Measurements from ENCODE around the gene PSTPIP1.

The PSTPIP1 gene

GRCh38 chr15:77084436-77084835 lies 89.5 kb downstream of the PSTPIP1 start:
- H3K27me3 ChIP-seq (ENCODE audit: low read depth, low read length) = no peaks in the 10 kb centered on the region
- H2AFZ ChIP-seq (ENCODE audit: low read depth, low read length) = peak overlapping the region; percentile 71; the same call in 1 of the 2 replicates
- H3K9me3 ChIP-seq (ENCODE audit: insufficient read depth, low read length) = no peaks in the 10 kb centered on the region
- peaks cover 6% of the 10 kb centered on the region for H3K36me3 ChIP-seq (replicated peaks; ENCODE audit: low read depth, low read length)
- TF ChIP-seq EZH2phosphoT487 (IDR thresholded peaks at IDR 0.05; ENCODE audit: low read depth) (no peak), CTCF (IDR thresholded peaks at IDR 0.05; ENCODE audit: low read depth, low read length) (no peak)
- H3K9ac ChIP-seq (ENCODE audit: low read length) = peak overlapping the region; percentile 41; the same call in 1 of the 2 replicates
- peak overlapping the region; percentile 66 for H3K4me2 ChIP-seq (ENCODE audit: low read length)
- no peaks in the 10 kb centered on the region for H4K20me1 ChIP-seq (ENCODE audit: insufficient read depth, low read length)
- H3K4me3 ChIP-seq (ENCODE audit: low read length) = peak overlapping the region; percentile 55
- no peaks in the 10 kb centered on the region for H3K79me2 ChIP-seq (ENCODE audit: low read length)
- peak overlapping the region; percentile 57 for H3K27ac ChIP-seq (ENCODE audit: low read length)
- H3K4me1 ChIP-seq (ENCODE audit: low read length) = peaks cover 43% of the 10 kb centered on the region

- no peak for TF ChIP-seq EZH2phosphoT487 (IDR thresholded peaks at IDR 0.05; ENCODE audit: low read depth)
- TF ChIP-seq CTCF (IDR thresholded peaks at IDR 0.05; ENCODE audit: low read depth, low read length) = no peak
- no peaks in the 10 kb centered on the region for H4K20me1 ChIP-seq (ENCODE audit: insufficient read depth, low read length)
- peaks cover 6% of the 10 kb centered on the region for H3K36me3 ChIP-seq (replicated peaks; ENCODE audit: low read depth, low read length)
- no peak overlapping the region for H3K4me3 ChIP-seq (ENCODE audit: low read length)
- H3K27me3 ChIP-seq (ENCODE audit: low read depth, low read length) = no peaks in the 10 kb centered on the region
- no peaks in the 10 kb centered on the region for H3K79me2 ChIP-seq (ENCODE audit: low read length)
- H3K9me3 ChIP-seq (ENCODE audit: insufficient read depth, low read length) = no peaks in the 10 kb centered on the region
- no peak overlapping the region for H2AFZ ChIP-seq (ENCODE audit: low read depth, low read length)
- peak overlapping the region; percentile 57 for H3K27ac ChIP-seq (ENCODE audit: low read length)
- peak overlapping the region; percentile 66 for H3K4me2 ChIP-seq (ENCODE audit: low read length)
- no peak overlapping the region for H3K9ac ChIP-seq (ENCODE audit: low read length)
- H3K4me1 ChIP-seq (ENCODE audit: low read length) = peaks cover 43% of the 10 kb centered on the region
Measured at GRCh38 chr15:77085297-77085696, 90.4 kb downstream of the PSTPIP1 start.
